KOPT-K1 (cell line): ENCODE measurements around the gene KLHL34.

Experiments
- H3K27ac ChIP-seq: fragments of 200-600 bp; sonication (generic); 2 replicates; pipeline ENCODE4 v1.5.1; 2016; ENCODE audit warnings: antibody characterized with exemption, mild to moderate bottlenecking, low read depth, low read length; ENCODE audit not compliant: poor library complexity, severe bottlenecking
- H3K36me3 ChIP-seq: fragments of 200-600 bp; sonication (generic); 2 replicates; pipeline ENCODE4 v1.5.1; 2017; ENCODE audit warnings: antibody characterized with exemption, mild to moderate bottlenecking, low read length, moderate library complexity; ENCODE audit not compliant: insufficient read depth
- H3K9me3 ChIP-seq: fragments of 200-600 bp; sonication (generic); 2 replicates; pipeline ENCODE4 v1.5.1; 2017; ENCODE audit warnings: antibody characterized with exemption, low read length, mild to moderate bottlenecking; ENCODE audit not compliant: insufficient read depth, poor library complexity, severe bottlenecking

The KLHL34 gene

DNA sequence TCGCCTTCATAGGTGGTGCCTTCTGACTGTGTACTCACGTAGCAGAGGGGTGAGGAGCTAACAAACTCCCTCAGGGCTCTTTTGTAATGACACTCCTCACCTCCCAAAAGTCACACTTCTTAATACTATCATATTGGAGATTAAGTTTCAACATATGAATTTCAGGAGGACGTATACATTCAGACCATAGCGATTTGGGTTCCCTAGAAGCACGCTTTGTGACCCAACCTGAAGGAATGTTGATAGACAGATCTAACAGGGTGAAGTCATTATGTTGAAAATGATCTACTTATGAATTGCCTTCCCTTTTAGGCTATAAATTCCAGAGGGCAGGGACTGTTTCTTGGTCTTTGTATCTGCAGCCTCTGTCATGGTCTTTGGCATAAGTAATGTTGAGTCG, 3.2 kb upstream of the KLHL34 start:
- Histone ChIP-seq H3K27ac (no peak overlapping the region), H3K9me3 (no peaks in the 10 kb centered on the region), H3K36me3 (no peaks in the 10 kb centered on the region)

DNA sequence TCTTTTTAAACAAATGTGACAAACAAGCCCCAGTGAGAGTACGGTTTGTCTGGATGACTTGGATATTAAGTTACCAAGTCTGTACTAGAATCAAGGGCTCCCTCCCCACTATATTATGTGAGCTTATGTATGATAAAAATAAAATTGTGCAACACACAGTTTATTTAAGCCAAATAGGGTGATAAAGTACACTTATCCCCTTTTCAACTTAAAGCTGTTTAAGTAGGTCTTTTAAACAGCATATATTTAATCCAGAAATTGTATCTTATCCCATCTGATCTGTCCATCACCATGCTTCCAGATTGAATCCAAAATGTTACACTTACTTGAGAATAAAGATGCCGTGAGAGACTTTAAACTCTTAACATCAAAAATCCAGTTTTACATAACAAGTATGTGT, 2.0 kb upstream of the KLHL34 start:
- H3K27ac ChIP-seq = no peak overlapping the region
- H3K36me3 ChIP-seq = no peaks in the 10 kb centered on the region
- no peaks in the 10 kb centered on the region for H3K9me3 ChIP-seq

DNA sequence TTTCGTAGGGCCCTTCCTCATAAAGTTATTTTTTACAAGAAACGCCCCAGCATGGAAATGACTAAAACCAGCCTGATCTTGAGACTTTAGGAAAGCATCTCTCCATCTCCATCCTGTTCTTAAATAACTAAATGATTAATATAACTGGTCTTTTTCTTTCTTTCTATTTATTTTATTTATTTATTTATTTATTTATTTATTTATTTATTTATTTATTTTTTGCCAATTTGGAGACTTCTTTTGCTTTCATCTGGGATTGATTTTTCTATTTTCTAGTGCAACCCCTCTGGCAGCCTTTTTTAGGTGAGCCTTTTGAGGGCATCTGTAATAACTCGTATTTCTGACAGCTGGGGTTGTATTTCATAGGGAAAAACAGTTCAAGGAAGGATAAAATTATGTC, 1.2 kb upstream of the KLHL34 start:
- H3K36me3 ChIP-seq = no peaks in the 10 kb centered on the region
- no peak overlapping the region for H3K27ac ChIP-seq
- H3K9me3 ChIP-seq = no peaks in the 10 kb centered on the region

DNA sequence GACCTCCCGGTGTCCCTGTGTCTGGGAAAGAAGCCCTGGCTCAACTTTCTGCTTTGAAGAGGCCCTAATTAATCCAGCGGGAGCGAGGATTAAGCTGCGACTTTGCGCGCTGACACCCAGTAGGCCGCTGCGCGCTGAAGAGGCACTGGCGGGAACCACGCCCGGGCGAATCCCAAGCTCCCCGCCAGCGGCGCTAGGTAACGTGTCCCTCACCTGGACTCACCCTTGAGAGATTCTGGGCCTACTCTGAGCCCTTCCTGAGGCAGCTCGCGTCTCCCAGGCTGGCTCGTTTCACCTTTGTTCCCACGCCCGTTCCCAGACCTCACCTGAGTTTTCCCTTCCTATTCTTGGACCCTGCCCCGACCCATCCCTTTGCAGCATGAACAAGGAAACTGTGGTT, 616 bp upstream of the KLHL34 start:
- no peaks in the 10 kb centered on the region for H3K36me3 ChIP-seq
- H3K9me3 ChIP-seq = no peaks in the 10 kb centered on the region
- H3K27ac ChIP-seq = no peak overlapping the region

DNA sequence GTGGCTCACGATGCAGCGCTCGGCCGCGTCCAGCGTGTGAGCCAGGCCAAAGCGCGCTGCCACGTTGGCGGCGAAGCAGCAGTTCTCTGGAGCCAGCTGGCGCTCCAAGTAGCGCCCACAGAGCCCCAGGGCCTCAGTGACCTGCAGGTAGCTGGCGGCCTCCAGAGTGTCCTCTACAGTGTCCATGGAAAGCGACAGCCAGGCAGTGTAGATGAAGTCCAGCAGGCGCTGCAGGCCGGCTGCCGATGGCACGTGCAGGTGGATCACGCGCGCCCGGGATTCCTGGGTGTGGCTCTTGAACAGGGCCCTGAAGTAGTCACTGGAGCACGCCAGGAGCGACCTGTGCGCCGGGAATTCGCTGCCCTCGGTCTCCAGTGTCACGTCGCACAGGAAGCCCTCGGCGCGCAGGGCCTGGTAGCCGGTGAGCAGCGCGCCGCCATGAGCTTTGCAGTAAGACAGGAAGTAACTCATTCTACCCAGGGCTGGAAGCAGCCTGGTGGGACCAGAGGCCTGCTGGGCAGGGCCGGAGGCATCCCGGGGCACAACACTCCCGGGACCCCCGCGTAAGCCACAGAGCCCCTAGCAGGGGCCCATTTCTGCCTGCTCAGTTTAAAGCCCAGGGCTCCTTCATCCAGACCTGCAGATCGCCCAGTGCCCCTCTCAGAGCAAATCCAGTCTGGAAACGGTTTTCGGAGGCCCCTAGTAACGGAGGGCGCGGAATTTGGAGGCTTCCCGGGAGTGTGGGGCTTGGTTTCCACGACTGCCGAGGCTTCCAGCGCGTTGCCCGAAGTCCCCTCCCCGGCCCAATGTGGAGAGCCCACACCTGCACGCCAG, 595 bp downstream of the KLHL34 start:
- Histone ChIP-seq H3K36me3 (no peaks in the 10 kb centered on the region), H3K9me3 (no peaks in the 10 kb centered on the region), H3K27ac (no peak overlapping the region)

DNA sequence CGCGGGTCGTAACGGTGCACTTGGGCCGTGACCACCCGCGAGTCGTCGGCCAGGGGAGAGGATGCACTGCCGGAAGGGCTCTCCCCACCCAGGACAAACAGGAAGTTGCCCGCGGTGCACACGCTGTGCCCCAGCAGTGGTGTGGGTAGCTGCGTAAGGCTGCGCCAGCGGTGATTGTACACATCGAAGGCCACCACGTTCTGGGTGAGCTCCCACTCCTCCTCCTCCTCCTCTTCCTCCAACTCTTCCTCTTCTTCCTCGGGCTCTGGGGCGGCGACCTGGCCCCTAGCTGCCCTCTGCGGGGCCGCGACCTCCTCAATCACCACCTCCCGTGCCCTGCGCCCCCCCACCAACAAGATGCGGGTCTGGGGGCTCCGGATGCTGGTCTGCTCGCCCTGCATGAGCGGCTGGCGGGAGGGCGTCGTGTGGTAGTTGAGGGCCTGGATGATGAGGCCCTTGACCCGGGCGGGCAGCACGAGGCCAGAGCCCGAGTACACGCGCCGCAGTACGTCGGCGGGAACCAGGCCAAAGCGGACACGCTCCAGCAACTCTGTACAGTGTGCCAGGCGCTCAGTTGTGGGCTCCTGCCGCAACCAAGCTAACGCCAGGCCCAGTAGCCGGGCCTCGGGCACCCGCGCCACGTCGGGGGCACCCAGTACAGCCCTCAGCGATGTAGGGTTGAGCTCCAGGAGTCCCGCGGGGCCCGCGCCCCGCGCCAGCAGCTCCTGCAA, 1.4 kb downstream of the KLHL34 start:
- no peak overlapping the region for H3K27ac ChIP-seq
- H3K36me3 ChIP-seq = no peaks in the 10 kb centered on the region
- H3K9me3 ChIP-seq = no peaks in the 10 kb centered on the region

DNA sequence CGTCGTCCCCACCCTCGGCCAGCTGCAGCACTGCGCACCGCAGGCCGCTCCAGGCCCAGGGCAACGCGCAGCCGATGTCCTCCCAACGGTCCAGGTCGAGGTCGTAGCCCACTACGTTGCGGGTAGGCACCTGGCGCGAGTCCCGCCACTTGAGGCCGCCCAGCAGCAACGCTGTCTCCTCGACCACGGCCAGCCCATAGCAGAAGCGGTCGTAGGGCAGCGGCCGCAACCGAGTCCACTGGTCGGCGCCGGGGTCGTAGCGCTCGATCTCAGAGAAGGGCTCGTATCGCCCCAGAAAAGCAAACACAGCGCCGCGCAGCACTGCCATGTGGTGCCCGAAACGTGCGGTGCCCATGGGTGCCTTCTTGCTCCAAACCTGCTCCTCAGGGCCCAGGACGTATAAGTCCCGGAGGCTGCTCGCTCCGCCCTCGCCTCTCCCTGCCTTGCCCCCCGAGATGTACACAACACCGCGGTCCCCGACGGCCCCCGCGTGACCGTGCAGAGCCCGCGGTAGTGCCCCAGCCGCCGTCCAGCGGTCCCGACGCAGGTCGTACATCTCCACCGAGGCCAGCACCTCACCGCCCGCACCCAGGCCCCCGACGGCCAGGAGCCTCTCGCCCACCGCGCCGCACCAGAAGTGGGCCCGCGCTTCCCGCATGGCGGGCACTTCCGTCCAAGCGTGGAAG, 2.1 kb downstream of the KLHL34 start:
- H3K27ac ChIP-seq = no peak overlapping the region
- no peaks in the 10 kb centered on the region for H3K36me3 ChIP-seq
- H3K9me3 ChIP-seq = no peaks in the 10 kb centered on the region

DNA sequence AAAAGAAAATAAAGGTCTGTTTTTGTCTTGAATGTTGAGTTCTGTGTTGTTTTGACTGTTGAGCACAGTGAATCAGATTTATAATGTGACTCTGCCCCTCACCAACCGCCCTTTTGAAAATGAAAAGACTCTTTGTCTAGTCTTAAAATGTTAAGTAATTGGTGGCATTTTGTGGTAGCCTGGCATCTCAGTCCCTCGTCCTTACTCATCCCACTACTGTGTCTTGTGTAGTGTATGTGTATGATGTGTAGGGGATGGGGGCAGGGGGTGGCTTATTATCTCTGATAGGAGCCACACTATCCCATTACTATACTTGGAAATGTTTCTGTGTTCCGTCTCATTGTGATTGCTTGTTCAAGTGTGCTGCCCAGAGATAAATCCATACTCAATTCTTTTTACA, 12.2 kb downstream of the KLHL34 start:
- Histone ChIP-seq H3K27ac (no peak overlapping the region), H3K36me3 (no peaks in the 10 kb centered on the region), H3K9me3 (no peaks in the 10 kb centered on the region)

DNA sequence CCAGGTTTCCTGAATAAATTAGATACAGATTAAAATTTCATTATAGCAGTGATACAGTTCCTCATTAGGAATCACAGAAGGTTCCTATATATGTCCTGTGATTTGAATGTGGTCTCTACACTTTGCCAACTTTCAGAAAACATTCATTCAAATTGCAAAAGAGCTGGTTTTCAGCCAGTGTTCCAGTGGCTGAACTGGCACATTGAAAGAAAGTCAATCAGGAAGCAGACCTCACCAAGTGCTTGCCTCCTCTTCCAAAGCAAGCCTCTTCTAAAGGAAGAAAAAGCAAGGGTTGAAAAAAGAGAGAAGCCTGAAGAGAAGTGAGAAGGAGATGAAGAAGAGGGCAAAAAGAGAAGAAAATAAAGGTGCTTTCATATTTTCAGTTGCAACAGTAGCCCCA, 12.7 kb downstream of the KLHL34 start:
- Histone ChIP-seq H3K9me3 (no peaks in the 10 kb centered on the region), H3K36me3 (no peaks in the 10 kb centered on the region), H3K27ac (no peak overlapping the region)

DNA sequence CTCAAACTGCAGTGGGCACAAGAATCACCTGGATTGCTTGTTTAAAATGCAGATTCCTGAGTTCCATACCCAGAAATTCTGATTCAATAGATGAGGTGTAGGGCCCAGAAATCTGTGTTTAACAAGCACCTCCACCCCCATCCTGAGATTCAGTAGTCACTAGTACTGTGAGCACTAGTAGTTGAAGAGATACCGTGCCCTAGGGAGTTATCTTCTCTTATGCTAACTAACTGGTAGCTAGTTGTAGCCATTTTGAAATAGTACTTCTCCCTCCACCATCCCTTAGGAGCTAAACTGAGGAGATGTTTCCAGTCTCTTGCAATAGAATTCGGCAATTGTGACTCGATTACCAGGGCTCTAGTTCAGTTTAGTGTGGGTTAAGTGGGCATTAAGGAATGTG, 18.4 kb downstream of the KLHL34 start:
- Histone ChIP-seq H3K36me3 (no peaks in the 10 kb centered on the region), H3K9me3 (no peaks in the 10 kb centered on the region), H3K27ac (no peak overlapping the region)

DNA sequence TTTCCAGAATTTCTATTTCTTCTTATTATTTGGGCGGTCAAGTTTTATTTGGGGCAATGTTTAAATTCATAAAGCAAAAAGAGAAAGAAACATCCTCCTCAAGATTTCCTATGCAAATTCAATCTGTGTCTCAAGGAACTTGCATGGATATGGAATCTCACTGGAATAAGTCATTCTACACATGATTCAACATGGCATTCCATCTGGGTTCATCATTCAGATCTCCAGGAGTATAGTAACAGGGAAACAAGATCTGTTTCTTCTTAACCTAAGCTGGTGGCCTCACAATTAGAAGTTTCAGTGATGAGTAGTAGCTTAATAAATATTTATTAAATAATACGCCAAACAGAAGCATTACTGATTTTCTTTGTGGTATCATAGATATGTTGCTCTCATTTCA, 19.8 kb downstream of the KLHL34 start:
- Histone ChIP-seq H3K9me3 (no peaks in the 10 kb centered on the region), H3K36me3 (no peaks in the 10 kb centered on the region), H3K27ac (no peak overlapping the region)

DNA sequence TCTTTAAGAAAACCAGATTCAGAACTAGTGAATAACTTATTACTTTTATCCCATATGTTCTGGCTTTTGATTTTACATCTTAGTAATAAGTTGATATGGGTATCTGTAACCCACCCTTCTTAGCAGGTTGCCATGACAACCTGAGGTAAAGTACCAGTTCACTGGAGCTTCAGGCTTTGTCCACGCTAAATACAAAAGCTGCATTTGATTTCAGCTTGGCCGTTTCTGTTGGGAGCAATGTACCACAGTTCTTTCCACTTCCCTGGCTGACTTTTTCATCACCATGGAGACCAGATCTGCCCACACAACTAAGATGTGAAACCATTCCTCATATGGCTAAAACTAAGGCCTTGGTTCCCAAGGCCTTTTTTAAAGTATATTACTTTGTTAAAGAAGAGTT, 26.1 kb downstream of the KLHL34 start:
- Histone ChIP-seq H3K27ac (no peak overlapping the region), H3K36me3 (no peaks in the 10 kb centered on the region), H3K9me3 (no peaks in the 10 kb centered on the region)

DNA sequence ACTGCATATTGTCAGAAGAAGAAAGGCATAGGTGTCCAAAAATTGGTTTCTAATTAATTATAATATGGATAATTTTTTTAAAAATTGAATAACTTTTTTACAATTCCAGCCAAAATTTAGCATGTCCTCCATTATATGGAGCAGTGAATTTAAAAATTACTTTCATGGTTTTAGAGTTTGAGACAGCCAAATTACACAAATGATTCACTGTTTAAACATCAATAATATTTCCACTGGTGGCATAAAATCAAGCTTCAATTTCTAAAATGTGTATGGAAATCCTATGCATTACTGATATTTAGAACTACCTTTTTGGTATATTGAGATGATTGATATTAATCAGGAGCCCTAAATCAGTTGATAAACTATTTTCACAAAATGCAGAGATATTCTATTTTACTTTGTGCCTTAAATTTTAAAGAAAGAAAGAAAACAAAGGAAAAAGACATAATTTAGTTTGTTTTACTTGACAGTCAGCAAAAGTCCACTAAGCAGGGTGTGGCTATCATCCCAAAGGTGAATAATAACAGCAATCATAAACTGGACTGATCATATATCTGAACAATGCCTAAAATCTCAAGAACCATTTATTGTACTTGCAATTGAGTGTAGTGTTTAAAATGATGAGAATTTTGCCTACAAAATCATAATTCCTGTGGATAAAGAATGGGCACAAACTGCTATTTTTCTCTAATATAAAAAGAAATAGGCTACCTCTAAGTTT, 34.2 kb downstream of the KLHL34 start:
- Histone ChIP-seq H3K36me3 (no peaks in the 10 kb centered on the region), H3K9me3 (no peaks in the 10 kb centered on the region), H3K27ac (no peak overlapping the region)

DNA sequence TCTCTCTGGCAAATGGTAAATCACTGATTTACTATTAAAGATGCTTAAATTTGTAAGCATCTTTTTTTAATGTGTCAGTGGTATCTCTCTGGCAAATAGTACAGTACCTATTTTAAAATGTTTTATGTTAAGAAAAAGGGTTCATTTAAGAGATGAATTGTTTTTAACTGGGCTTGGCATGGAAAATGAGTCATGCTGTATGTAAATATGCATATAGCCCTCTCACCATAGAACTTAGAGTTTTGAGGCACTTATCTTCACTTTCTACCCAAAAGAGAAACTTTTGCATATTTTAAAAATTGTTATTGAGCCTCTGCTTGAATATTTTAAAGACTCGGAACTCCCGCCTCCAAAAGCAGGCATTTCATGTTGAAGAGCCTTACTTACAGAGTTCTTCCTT, 37.9 kb downstream of the KLHL34 start:
- Histone ChIP-seq H3K9me3 (no peaks in the 10 kb centered on the region), H3K36me3 (no peaks in the 10 kb centered on the region), H3K27ac (no peak overlapping the region)

DNA sequence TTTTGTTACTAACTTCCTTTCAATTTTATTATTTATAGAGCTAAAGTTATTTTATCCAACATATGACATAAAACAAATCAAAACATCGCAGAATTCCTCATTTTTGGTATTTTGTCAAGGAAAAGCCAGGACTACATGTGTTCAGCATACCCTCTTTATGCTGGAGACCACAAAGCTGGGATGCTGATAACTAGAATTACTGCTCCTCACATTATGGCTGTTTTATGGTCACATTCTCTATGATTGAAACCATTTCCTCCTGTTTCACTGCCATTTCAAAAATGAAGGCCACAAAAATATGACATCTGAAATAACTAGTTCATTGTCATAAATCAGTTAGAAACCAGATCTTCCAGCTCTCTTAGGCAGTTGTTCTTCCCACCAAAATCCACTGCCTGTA, 41.7 kb downstream of the KLHL34 start:
- no peak overlapping the region for H3K27ac ChIP-seq
- no peaks in the 10 kb centered on the region for H3K36me3 ChIP-seq

More for the DNA sequence above, 41.7 kb downstream of the KLHL34 start:
- H3K9me3 ChIP-seq = no peaks in the 10 kb centered on the region
